Activated CD8-positive, alpha-beta memory T cell treated with anti-CD3 and anti-CD28 coated beads, Interleukin-2, amount 10 ng/mL, durations not matched to agents 7 days and 5 days (primary cell): ENCODE data around the gene DPP4. TPM values are rescaled to one million over a fixed set of nuclear protein-coding genes. Genes with fewer than 3 reads are reported as not detected.
"Not testable (repeated sequence)": the region's sequence is repeated elsewhere in the genome, so short reads cannot be mapped to it uniquely, and the experiment has no call there.

Experiments
- ATAC-seq: fragments of 150-1000 bp; cut with Tn5 transposase; one replicate; pipeline ENCODE4 v1.10.0; 2021; ENCODE audit warnings: moderate library complexity
- CTCF ChIA-PET: fragments of 350-600 bp; sonication (Branson Sonifier 250); formaldehyde crosslinking; loops from one replicate; lab custom pipeline; 2021; ENCODE audit warnings: antibody characterized with exemption; lab: Charles Lee
- DNase-seq: peaks from one replicate; pipeline ENCODE4 v3.0.0-alpha.2; 2020
- H3K27ac Mint-ChIP-seq: one replicate; pipeline ENCODE4 v1.8.0; 2021; ENCODE audit warnings: mild to moderate bottlenecking, mixed read lengths
- H3K27me3 Mint-ChIP-seq: one replicate; pipeline ENCODE4 v1.8.0; 2021; ENCODE audit warnings: mixed read lengths
- H3K36me3 Mint-ChIP-seq: one replicate; pipeline ENCODE4 v1.8.0; 2021; ENCODE audit warnings: mild to moderate bottlenecking, mixed read lengths
- H3K4me1 Mint-ChIP-seq: one replicate; pipeline ENCODE4 v1.8.0; 2021; ENCODE audit warnings: mixed read lengths
- H3K4me3 Mint-ChIP-seq: one replicate; pipeline ENCODE4 v1.8.0; 2021; ENCODE audit warnings: mild to moderate bottlenecking, moderate library complexity, mixed read lengths
- H3K9me3 Mint-ChIP-seq: one replicate; pipeline ENCODE4 v1.8.0; 2022; ENCODE audit warnings: low read depth, mixed read lengths
- total RNA-seq, 2 experiments: library from RNA; stranded (reverse); gene quantifications; one replicate each; pipeline ENCODE4 v1.2.3, GENCODE V29; 2021

Gene DPP4
- total RNA-seq, 2 experiments from 2014 or later, result 106 to 115 TPM

GRCh38 chr2:161981679-161982250 is 92.2 kb downstream of the DPP4 start:
- Mint-ChIP-seq H3K36me3 (peaks cover 30% of the 10 kb centered on the region), H3K27ac (peak overlapping the region; percentile 55), H3K27me3 (no peaks in the 10 kb centered on the region), H3K9me3 (peaks cover 7% of the 10 kb centered on the region), H3K4me3 (no peak overlapping the region), H3K4me1 (peaks cover 52% of the 10 kb centered on the region)
- DNase-seq, result no peak
- ATAC-seq, result no peak
- CTCF ChIA-PET, result no interaction called here

DNA sequence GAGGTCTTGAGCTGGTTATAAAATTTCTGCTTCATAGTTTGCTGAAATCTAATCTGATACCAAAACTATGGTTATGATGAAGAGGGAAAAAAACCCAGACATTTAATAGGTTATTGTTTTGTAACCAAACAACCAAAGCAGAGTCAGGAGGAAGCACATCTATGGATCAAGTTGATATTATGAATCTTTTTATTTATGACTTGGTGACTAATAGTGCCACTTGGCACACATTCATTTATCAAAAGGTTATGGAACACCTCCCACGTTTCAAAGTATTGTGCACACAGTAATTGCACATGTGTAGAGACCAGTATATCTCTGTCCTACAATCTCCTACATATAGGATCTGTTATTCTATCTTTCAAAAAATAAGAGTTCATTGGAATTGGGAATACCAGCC is 93.0 kb downstream of the DPP4 start:
- H3K9me3 Mint-ChIP-seq, result peaks cover 4% of the 10 kb centered on the region
- H3K36me3 Mint-ChIP-seq, result peaks cover 31% of the 10 kb centered on the region
- CTCF ChIA-PET, result interaction anchor here (4.0 kb wide), 1 partner anchor 13 kb away, joined by 18 read pairs; no protein-coding TSS in a partner anchor
- peak overlapping the region; percentile 26 for H3K27ac Mint-ChIP-seq
- H3K4me3 Mint-ChIP-seq, result no peak overlapping the region
- no peak for DNase-seq
- ATAC-seq, result no peak
- H3K27me3 Mint-ChIP-seq, result no peaks in the 10 kb centered on the region
- peaks cover 56% of the 10 kb centered on the region for H3K4me1 Mint-ChIP-seq

GRCh38 chr2:161979490-161979889 is 94.5 kb downstream of the DPP4 start:
- CTCF ChIA-PET, result interaction anchor here (0.5 to 4.0 kb wide), 3 partner anchors 14 to 55 kb away, joined by 3 to 18 read pairs (median 4); no protein-coding TSS in a partner anchor
- peak overlapping the region; percentile 63 for H3K4me3 Mint-ChIP-seq

GRCh38 chr2:161977926-161978325 is 96.1 kb downstream of the DPP4 start:
- H3K36me3 Mint-ChIP-seq, result peaks cover 45% of the 10 kb centered on the region
- H3K27me3 Mint-ChIP-seq, DNase-seq, H3K9me3 Mint-ChIP-seq, ATAC-seq: not testable (repeated sequence)
- peak overlapping the region; percentile 53 for H3K4me3 Mint-ChIP-seq
- peaks cover 67% of the 10 kb centered on the region for H3K4me1 Mint-ChIP-seq
- H3K27ac Mint-ChIP-seq, result peak overlapping the region; percentile 74
- CTCF ChIA-PET, result interaction anchor here (0.6 to 4.0 kb wide), 4 partner anchors 16 to 391 kb away, joined by 3 to 18 read pairs (median 3); no protein-coding TSS in a partner anchor

More at GRCh38 chr2:161979490-161979889, 94.5 kb downstream of the DPP4 start:
- no peak for DNase-seq
- Mint-ChIP-seq H3K36me3 (peaks cover 36% of the 10 kb centered on the region), H3K27me3 (no peaks in the 10 kb centered on the region), H3K4me1 (peaks cover 66% of the 10 kb centered on the region), H3K9me3 (peaks cover 4% of the 10 kb centered on the region), H3K27ac (peak overlapping the region; percentile 76)
- peak; percentile 49 for ATAC-seq

DNA sequence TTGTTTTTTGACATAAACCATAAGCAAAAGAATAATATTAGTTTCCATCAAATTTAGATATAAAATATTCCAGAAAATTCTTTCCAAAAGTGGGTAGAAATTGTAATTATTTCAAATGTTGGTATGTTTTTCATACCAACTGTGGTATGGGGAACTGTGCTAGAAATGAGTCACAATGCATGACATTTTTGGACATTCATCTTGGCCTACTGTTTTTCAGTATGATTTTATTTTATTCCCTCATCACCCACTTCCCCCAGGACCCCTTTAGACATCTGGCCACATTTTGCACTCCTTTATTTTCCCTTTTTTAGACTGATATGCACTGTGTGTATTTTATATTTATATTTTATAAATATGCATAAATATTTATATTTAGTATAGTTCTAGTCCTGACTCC is 97.1 kb downstream of the DPP4 start:
- CTCF ChIA-PET, result interaction anchor here (0.7 to 4.0 kb wide), 2 partner anchors 17 to 390 kb away, joined by 3 to 18 read pairs; no protein-coding TSS in a partner anchor
- peak overlapping the region; percentile 59 for H3K27ac Mint-ChIP-seq
- ATAC-seq (no peak), DNase-seq (no peak)
- H3K9me3 Mint-ChIP-seq, result peaks cover 4% of the 10 kb centered on the region
- H3K36me3 Mint-ChIP-seq, result peaks cover 47% of the 10 kb centered on the region
- H3K27me3 Mint-ChIP-seq, result no peaks in the 10 kb centered on the region
- H3K4me1 Mint-ChIP-seq, result peaks cover 69% of the 10 kb centered on the region
- peak overlapping the region; percentile 35 for H3K4me3 Mint-ChIP-seq

- peaks cover 68% of the 10 kb centered on the region for H3K4me1 Mint-ChIP-seq
- H3K27me3 Mint-ChIP-seq, result no peaks in the 10 kb centered on the region
- peaks cover 4% of the 10 kb centered on the region for H3K9me3 Mint-ChIP-seq
- CTCF ChIA-PET, result no interaction called here
- no peak for DNase-seq
- H3K36me3 Mint-ChIP-seq, result peaks cover 48% of the 10 kb centered on the region
- no peak for ATAC-seq
- peak overlapping the region; percentile 77 for H3K27ac Mint-ChIP-seq
- peak overlapping the region; percentile 34 for H3K4me3 Mint-ChIP-seq
Measured at GRCh38 chr2:161976295-161976694, 97.7 kb downstream of the DPP4 start.

DNA sequence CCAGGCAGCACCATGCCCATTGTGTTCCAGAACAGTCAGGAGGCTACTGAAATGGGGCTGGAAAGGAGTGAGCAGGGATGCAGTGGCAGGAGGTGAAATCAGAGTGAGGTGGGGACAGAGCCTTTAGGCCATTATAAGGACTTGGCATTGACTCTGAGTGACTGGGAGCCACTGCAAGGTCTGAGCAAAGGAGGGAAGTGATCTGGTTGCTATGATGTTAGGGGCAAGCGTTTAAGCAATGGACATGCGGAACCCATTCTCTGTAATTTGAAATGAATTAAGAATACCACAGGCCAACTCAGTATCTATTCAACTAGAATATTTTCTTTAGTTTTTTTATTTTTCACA is 98.2 kb downstream of the DPP4 start:
- ATAC-seq, result no peak
- no peak overlapping the region for H3K4me3 Mint-ChIP-seq
- H3K9me3 Mint-ChIP-seq, result peaks cover 4% of the 10 kb centered on the region
- peak overlapping the region; percentile 84 for H3K27ac Mint-ChIP-seq
- peaks cover 65% of the 10 kb centered on the region for H3K4me1 Mint-ChIP-seq
- H3K27me3 Mint-ChIP-seq, result no peaks in the 10 kb centered on the region
- CTCF ChIA-PET, result no interaction called here
- no peak for DNase-seq
- H3K36me3 Mint-ChIP-seq, result peaks cover 51% of the 10 kb centered on the region

- no peak for DNase-seq
- peak overlapping the region; percentile 1 for H3K4me3 Mint-ChIP-seq
- H3K4me1 Mint-ChIP-seq, result peaks cover 66% of the 10 kb centered on the region
- H3K9me3 Mint-ChIP-seq, result peaks cover 4% of the 10 kb centered on the region
- no peaks in the 10 kb centered on the region for H3K27me3 Mint-ChIP-seq
- peak overlapping the region; percentile 84 for H3K27ac Mint-ChIP-seq
- H3K36me3 Mint-ChIP-seq, result peaks cover 54% of the 10 kb centered on the region
- ATAC-seq, result no peak
- CTCF ChIA-PET, result interaction anchor here (0.8 kb wide), 1 partner anchor 8 kb away, joined by 3 read pairs; no protein-coding TSS in a partner anchor
Measured at GRCh38 chr2:161975062-161975812, 98.8 kb downstream of the DPP4 start.

DNA sequence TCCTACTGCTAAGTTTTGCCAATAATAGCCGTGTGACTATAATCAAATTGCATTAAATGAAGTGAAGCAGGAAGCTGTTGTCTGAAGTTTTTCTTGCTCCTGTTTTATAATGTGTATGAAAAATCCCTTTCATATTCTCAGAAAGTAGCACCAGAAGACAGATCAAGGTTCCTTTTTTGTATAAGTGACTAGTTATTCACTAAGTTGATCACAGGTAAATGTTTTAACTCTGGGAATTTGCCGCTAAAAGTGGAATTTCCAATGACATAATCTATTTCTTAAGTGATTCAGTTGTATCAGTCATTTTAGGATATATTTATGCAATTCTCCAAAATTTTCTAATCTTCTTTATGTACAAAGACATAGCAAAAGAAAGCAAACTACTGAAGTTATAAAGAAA is 99.6 kb downstream of the DPP4 start:
- H3K36me3 Mint-ChIP-seq, result peaks cover 60% of the 10 kb centered on the region
- peaks cover 4% of the 10 kb centered on the region for H3K9me3 Mint-ChIP-seq
- H3K4me3 Mint-ChIP-seq, result no peak overlapping the region
- DNase-seq (no peak), ATAC-seq (no peak)
- CTCF ChIA-PET, result no interaction called here
- peaks cover 63% of the 10 kb centered on the region for H3K4me1 Mint-ChIP-seq
- H3K27me3 Mint-ChIP-seq, result no peaks in the 10 kb centered on the region
- peak overlapping the region; percentile 65 for H3K27ac Mint-ChIP-seq

DNA sequence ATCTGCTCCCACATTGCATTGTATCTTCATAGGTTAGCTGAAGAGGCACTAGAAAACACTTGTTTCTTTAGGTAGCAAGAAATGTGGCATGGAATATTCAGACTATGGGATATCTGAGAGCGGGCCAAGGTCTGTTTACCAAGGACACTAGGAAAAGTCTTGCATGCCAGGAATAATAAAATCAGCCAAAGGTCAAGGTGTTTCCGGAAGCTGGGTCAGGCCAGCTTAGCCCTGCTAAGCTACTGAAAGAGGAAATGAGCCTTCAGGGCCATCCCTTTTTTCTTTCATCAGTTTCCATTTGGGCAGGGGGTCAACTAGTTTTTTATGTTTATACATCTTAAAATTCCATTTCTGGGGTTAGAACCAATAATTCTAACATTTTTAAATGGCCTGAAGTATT is 101.1 kb downstream of the DPP4 start:
- Mint-ChIP-seq H3K27me3 (no peaks in the 10 kb centered on the region), H3K36me3 (peaks cover 72% of the 10 kb centered on the region), H3K9me3 (peaks cover 8% of the 10 kb centered on the region), H3K27ac (peak overlapping the region; percentile 33), H3K4me1 (peaks cover 61% of the 10 kb centered on the region), H3K4me3 (no peak overlapping the region)
- DNase-seq, result no peak
- no peak for ATAC-seq
- CTCF ChIA-PET, result interaction anchor here (2.0 to 2.3 kb wide), 2 partner anchors 15 to 19 kb away, joined by 6 to 7 read pairs; no protein-coding TSS in a partner anchor

GRCh38 chr2:161972232-161972631 is 101.8 kb downstream of the DPP4 start:
- Mint-ChIP-seq H3K36me3 (peaks cover 71% of the 10 kb centered on the region), H3K4me1 (peaks cover 60% of the 10 kb centered on the region), H3K27ac (no peak overlapping the region), H3K27me3 (no peaks in the 10 kb centered on the region), H3K9me3 (peaks cover 4% of the 10 kb centered on the region), H3K4me3 (no peak overlapping the region)
- CTCF ChIA-PET, result interaction anchor here (1.2 to 2.3 kb wide), 4 partner anchors 14 to 23 kb away, joined by 4 to 7 read pairs (median 6); no protein-coding TSS in a partner anchor
- ATAC-seq (no peak), DNase-seq (no peak)

DNA sequence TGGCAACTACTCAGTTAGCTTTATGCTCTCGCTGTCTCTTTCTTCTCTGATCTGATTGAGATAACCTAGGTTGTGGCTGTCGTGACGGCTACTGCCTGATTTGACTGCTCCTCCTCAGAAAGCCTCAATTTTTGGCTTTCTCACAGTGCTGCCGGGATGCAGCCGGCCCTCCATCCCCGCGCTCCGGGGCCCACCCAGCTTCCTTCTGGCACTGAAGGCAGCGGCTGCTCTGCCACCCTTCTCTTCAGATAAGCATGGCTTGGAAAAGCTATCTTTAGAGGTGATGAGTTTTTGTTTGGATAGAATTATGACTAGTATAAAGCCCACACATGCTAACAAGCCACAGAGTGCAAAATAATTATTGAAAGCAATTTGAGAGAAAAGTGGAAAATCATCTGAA is 102.5 kb downstream of the DPP4 start:
- CTCF ChIA-PET, result interaction anchor here (1.2 to 2.3 kb wide), 4 partner anchors 13 to 23 kb away, joined by 4 to 7 read pairs (median 6); no protein-coding TSS in a partner anchor
- DNase-seq (no peak), ATAC-seq (no peak)
- Mint-ChIP-seq H3K4me3 (no peak overlapping the region), H3K27ac (no peak overlapping the region), H3K36me3 (peaks cover 71% of the 10 kb centered on the region), H3K9me3 (peaks cover 4% of the 10 kb centered on the region), H3K27me3 (no peaks in the 10 kb centered on the region), H3K4me1 (peaks cover 59% of the 10 kb centered on the region)

DNA sequence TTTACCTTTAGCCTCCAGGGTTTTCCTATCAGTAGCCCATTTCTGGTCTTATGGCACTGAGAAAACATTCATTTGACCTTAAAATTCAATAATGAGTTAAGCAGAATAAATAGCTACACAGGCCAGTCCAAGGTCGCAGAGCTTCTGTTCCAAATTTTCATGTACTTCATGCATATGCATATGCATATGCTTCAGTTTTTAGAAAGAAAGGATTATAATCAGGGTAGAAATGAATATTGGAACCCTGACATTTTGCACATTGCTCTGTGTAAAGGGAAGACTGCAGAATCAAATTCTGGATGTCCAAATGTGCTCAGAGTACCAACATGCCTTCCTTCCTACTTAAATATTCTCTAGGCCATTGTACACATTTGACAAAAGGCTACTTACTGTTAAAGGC is 104.9 kb downstream of the DPP4 start:
- Mint-ChIP-seq H3K9me3 (peaks cover 4% of the 10 kb centered on the region), H3K27me3 (no peaks in the 10 kb centered on the region), H3K36me3 (peaks cover 69% of the 10 kb centered on the region), H3K4me3 (no peak overlapping the region), H3K4me1 (peaks cover 55% of the 10 kb centered on the region), H3K27ac (no peak overlapping the region)
- DNase-seq (no peak), ATAC-seq (no peak)
- CTCF ChIA-PET, result no interaction called here
